DND-41 (cell line): Measurements from ENCODE around the gene MYLIP.

Experiments used
- CTCF ChIP-seq: IDR thresholded peaks from 2 replicates; pipeline ENCODE4 v1.5.1; 2012; ENCODE audit warnings: borderline replicate concordance, low read length, moderate library complexity, mild to moderate bottlenecking; ENCODE audit not compliant: poor library complexity, severe bottlenecking; ENCODE audit errors: extremely low read depth
- EZH2 ChIP-seq: IDR thresholded peaks from 3 replicates; pipeline ENCODE4 v1.6.1; 2012; ENCODE audit warnings: borderline replicate concordance, low read depth, mild to moderate bottlenecking, moderate library complexity, low read length, inconsistent platforms; ENCODE audit not compliant: severe bottlenecking

- no peak for TF ChIP-seq CTCF
- no peak for TF ChIP-seq EZH2
Observed at GRCh38 chr6:16081326-16081725, 47.6 kb upstream of the MYLIP start.
